WTC11 (cell line): ENCODE measurements around the gene ZNF579.

Experiments
- ATF3 ChIP-seq: sonication (generic); formaldehyde crosslinking; conservative IDR thresholded peaks from 2 replicates; pipeline ENCODE4 v1.8.1; 2022; ENCODE audit warnings: mild to moderate bottlenecking, missing genetic modification reagents
- CREB1 ChIP-seq: sonication (generic); formaldehyde crosslinking; IDR thresholded peaks from 2 replicates; pipeline ENCODE4 v1.8.0; 2023; ENCODE audit warnings: mild to moderate bottlenecking, missing genetic modification reagents
- CTCF ChIP-seq: fragments of 200-600 bp; IDR thresholded peaks from 2 replicates; pipeline ENCODE4 v1.8.0; 2022; ENCODE audit warnings: antibody characterized with exemption
- JUN ChIP-seq: sonication (generic); formaldehyde crosslinking; IDR thresholded peaks from 2 replicates; pipeline ENCODE4 v1.8.0; 2023; ENCODE audit warnings: mild to moderate bottlenecking, missing genetic modification reagents
- ZBTB21 ChIP-seq: sonication (generic); formaldehyde crosslinking; IDR thresholded peaks from 2 replicates; pipeline ENCODE4 v1.8.1; 2023; ENCODE audit warnings: mild to moderate bottlenecking, missing genetic modification reagents, borderline replicate concordance
- ZMAT4 ChIP-seq: fragments of 250-450 bp; sonication (Bioruptor Pico); IDR thresholded peaks from 2 replicates; pipeline ENCODE4 v1.9.0; 2021; ENCODE audit warnings: mild to moderate bottlenecking
- ZNF138 ChIP-seq: sonication (generic); formaldehyde crosslinking; conservative IDR thresholded peaks from 2 replicates; pipeline ENCODE4 v1.8.1; 2022; ENCODE audit warnings: mild to moderate bottlenecking, moderate library complexity, missing genetic modification reagents

GRCh38 chr19:55591555-55591954 is 10.9 kb upstream of the ZNF579 start:
- TF ChIP-seq CTCF (no peak), ZBTB21 (CRISPR knock-in tag) (no peak), ATF3 (CRISPR knock-in tag) (no peak), CREB1 (no peak), JUN (CRISPR knock-in tag) (no peak), ZMAT4 (no peak), ZNF138 (CRISPR knock-in tag) (no peak)
